Thymus (tissue), 11 donors: Measurements from ENCODE around the gene GNG2. TPM values are rescaled to one million over a fixed set of nuclear protein-coding genes. Genes with fewer than 3 reads are reported as not detected.

Experiments used
- DNase-seq, 9 donors: peaks; one replicate each; pipeline ENCODE4 v3.0.0-alpha.2; 2013; ENCODE audit warnings: low spot score in 9 of 9, low read depth in 6 of 9, missing footprints in 1 of 9
- H3K27ac ChIP-seq, 2 donors: one replicate each; pipeline ENCODE4 v1.5.1; 2013; ENCODE audit warnings: control low read depth in 1 of 2, low read depth in 1 of 2, low read length in 1 of 2, mild to moderate bottlenecking in 1 of 2, moderate library complexity in 1 of 2
- H3K27me3 ChIP-seq, 2 donors: one replicate each; pipeline ENCODE4 v1.5.1; 2013; ENCODE audit warnings: low read length in 1 of 2; ENCODE audit not compliant: control insufficient read depth in 2 of 2, insufficient read depth in 1 of 2
- H3K36me3 ChIP-seq, 2 donors: one replicate each; pipeline ENCODE4 v1.5.1; 2013; ENCODE audit warnings: low read length in 1 of 2, mild to moderate bottlenecking in 1 of 2, moderate library complexity in 1 of 2; ENCODE audit not compliant: control insufficient read depth in 2 of 2, insufficient read depth in 2 of 2
- H3K4me1 ChIP-seq, 2 donors: one replicate each; pipeline ENCODE4 v1.5.1; 2013; ENCODE audit warnings: low read length in 2 of 2; ENCODE audit not compliant: control insufficient read depth in 2 of 2, insufficient read depth in 2 of 2
- H3K4me3 ChIP-seq, 2 donors: one replicate each; pipeline ENCODE4 v1.5.1; 2013; ENCODE audit warnings: low read length in 2 of 2, control low read depth in 1 of 2, mild to moderate bottlenecking in 1 of 2
- H3K9me3 ChIP-seq, 2 donors: one replicate each; pipeline ENCODE4 v1.5.1; 2013; ENCODE audit warnings: low read length in 1 of 2, mild to moderate bottlenecking in 1 of 2; ENCODE audit not compliant: control insufficient read depth in 2 of 2, insufficient read depth in 1 of 2
- WGBS: extraction: QIAGEN DNeasy Blood & Tissue Kit; methylation state at CpG from one replicate; pipeline ENCODE4 v1.1.7; 2013; 5-methylcytosine and 5-hydroxymethylcytosine counted together
- polyA plus RNA-seq: library from polyadenylated mRNA; stranded (reverse); fragments of 200-250 nt; gene quantifications from one replicate; pipeline ENCODE4 v1.2.3, GENCODE V29; 2013
- total RNA-seq: library from RNA; stranded (reverse); fragments of 120-200 nt; gene quantifications from one replicate; pipeline ENCODE4 v1.2.4, GENCODE V29; 2013
- donor health status: healthy.

The GNG2 gene
- total and polyA plus RNA-seq, 2 donors: 43.6 to 49.4 TPM

DNA sequence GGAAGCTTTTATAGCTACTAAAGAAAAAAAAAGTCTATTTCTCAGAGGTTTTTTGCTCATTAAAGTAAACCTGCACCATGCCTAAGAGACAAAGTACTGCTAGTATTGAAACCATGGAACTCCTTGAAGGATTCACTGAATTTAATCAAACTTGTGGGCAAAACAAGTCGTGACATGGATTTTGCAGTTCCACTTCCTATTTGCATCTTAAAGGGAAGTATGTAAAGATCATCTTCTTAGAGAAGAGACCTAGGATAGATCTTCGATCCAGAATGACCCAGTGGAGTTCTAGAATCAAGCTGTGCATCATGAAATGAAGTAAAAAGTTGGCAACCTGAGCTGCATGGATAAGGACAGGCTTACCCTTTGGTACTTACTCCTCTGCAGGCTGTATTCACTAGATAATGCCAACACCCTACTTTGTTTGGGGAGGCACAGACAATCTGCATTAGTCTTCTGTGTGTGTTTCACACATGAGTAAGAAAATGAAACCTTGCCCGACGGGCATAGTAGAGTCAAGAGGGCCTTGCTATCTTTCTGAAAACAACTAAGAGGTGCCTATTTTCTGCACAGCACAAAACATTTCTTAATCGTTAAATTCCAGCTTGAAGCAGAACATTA lies 1.9 kb downstream of the GNG2 start:
- peaks cover 7 to 22% of the 10 kb centered on the region in 2 donors for H3K4me1 ChIP-seq
- H3K36me3 ChIP-seq: no peaks in the 10 kb centered on the region
- H3K27me3 ChIP-seq: no peaks in the 10 kb centered on the region
- 40% methylated on average over 5 of the region's 5 CpGs for WGBS
- peak overlapping the region; percentile 47 to 60 for H3K4me3 ChIP-seq
- no peaks in the 10 kb centered on the region for H3K9me3 ChIP-seq
- peak overlapping the region; percentile 15 to 54 for H3K27ac ChIP-seq
- DNase-seq: peak in 2 of 9 donors; percentile 23 to 54

DNA sequence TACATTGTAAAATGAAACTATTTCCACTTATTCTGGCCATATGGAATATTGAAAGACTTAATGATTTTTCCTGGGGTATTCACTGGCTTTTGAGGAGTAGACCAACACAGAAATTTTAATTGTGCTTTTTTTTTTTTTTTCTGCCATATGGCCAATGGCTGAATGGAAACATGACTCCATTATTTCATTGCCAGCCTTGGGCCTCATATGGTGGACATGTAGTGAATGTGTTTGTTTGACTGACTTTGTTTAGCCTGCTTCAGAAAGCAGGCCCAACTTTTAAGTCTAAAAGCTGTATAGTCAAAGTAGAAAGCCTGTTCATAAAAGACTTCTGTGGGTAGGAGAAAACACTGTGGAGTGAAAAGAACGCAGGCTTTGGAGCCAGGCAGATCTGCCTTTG lies 2.4 kb downstream of the GNG2 start:
- H3K4me1 ChIP-seq: peaks cover 7 to 24% of the 10 kb centered on the region in 2 donors
- peak in 1 of 9 donors; percentile 18 for DNase-seq
- H3K9me3 ChIP-seq: no peaks in the 10 kb centered on the region
- no peaks in the 10 kb centered on the region for H3K36me3 ChIP-seq
- WGBS: 50% methylated on average over 1 of the region's 1 CpG
- H3K4me3 ChIP-seq: peak overlapping the region; percentile 47 to 60
- H3K27me3 ChIP-seq: no peaks in the 10 kb centered on the region
- H3K27ac ChIP-seq: peak overlapping the region in 1 of 2 donors; percentile 21

DNA sequence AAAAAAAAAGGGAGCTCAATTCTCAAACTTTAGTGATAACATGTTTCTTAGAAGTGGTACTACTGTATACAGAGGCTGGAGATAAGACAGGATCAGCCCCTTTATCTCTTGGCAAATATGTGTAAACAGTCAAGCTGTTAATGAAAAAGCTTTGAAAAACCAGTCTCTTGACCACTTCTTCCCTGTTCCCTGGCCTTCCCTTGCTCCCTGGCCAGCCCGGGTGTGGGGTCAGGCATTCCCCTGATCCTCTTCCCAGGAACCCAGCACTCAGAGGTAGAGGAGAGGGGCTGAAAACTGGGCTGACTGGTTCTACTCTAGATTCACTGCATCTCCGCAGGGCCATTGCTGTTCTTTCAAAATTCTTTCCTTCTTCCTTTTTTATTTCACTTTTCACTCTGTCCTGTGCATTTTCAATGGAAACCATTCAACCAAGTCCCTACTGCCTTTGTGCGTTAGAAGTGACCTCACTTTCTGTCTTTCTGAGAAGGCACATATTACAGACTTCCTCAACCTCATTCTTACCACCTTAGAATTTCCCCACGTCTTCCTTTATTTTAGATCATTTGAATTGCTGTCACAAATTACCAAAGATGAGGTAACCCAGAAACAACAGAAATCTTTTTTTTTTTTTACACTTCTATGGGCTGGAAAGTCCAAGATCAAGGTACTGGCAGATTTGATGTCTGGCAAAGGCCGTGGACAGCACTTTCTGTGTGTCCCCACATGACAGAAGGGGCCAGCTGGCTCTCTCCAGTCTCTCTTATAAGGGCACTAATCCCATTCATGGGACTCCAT lies 5.7 kb downstream of the GNG2 start:
- Histone ChIP-seq H3K9me3 (no peaks in the 10 kb centered on the region), H3K27ac (no peak overlapping the region), H3K4me1 (peaks cover 3 to 20% of the 10 kb centered on the region in 2 donors), H3K27me3 (no peaks in the 10 kb centered on the region), H3K36me3 (no peaks in the 10 kb centered on the region), H3K4me3 (no peak overlapping the region)
- no peak for DNase-seq
- 72% methylated on average over 5 of the region's 5 CpGs for WGBS

DNA sequence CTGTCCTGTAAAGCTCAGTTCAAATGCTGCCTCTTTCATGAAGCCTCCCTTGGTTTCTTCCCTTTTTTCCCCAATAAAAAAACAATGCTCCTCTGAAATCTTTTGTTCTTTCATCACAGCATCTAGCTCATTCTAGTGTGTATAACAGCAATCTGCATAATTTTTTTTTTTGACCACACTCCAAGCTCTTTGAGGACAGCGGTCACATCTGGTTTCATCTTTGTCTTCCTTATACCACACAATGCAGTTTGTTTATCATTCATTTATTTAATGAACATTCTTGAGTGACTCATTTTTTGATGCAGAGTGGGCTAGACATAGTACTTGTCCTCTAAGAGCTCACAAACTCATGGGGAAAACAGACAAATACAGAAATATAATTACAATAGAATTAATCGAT lies 7.3 kb downstream of the GNG2 start:
- H3K9me3 ChIP-seq: no peaks in the 10 kb centered on the region
- H3K4me1 ChIP-seq: peaks cover 0 to 20% of the 10 kb centered on the region in 2 donors
- H3K36me3 ChIP-seq: no peaks in the 10 kb centered on the region
- no peaks in the 10 kb centered on the region for H3K27me3 ChIP-seq
- H3K4me3 ChIP-seq: no peak overlapping the region
- DNase-seq: no peak
- H3K27ac ChIP-seq: no peak overlapping the region
- 86% methylated on average over 2 of the region's 2 CpGs for WGBS

DNA sequence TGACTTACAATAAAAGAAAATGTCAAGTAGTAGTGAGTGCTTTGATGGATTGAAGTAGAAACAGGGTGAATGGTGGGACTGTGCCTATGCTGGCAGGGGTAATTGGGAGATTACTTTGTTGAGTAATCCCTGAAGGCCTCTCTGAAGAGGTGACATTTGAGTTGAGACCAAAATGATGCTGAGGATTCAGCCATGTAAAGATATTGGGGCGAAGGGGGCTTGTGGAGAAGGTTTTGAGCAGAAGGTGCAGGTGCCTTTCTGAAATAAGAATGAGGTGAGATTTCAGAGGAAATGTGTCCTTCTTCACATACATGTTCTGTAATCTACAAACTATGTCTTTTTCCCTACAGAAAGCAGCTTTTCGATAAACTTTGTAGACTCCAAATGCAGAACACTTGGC lies 8.0 kb downstream of the GNG2 start:
- DNase-seq: no peak
- Histone ChIP-seq H3K27me3 (no peaks in the 10 kb centered on the region), H3K27ac (no peak overlapping the region), H3K4me3 (no peak overlapping the region), H3K36me3 (no peaks in the 10 kb centered on the region), H3K9me3 (no peaks in the 10 kb centered on the region), H3K4me1 (peaks cover 3 to 17% of the 10 kb centered on the region in 2 donors)
- WGBS: 95% methylated on average over 2 of the region's 2 CpGs

DNA sequence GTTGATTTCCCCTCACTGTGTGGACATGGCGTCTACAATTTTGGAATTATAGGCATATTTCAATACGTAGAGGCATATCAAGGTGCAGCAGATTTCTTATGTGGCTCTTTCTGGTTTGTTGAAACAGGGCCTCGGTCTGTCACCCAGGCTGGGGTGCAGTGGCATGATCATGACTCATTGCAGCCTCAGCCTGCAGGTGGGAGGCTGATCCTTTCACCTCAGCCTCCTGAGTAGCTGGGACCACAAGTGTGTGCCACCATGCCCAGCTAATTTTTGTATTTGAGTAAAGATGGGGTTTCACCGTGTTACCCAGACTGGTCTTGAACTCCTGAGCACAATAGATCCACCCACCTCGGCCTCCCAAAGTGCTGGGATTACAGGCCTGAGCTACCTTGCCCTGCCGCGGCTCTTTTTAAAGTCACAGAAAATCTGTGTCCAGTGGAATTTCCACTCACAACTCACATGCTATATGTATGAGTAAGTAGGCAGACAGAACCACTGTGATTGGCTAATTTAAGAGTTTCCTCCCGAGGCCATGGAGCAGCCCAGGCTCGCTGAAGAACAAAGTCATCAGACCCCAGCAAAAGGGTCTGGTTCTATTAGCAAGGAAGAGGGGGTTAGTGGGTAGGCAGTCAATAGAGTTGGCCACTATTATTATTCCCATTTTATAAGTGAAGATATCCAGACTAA lies 9.1 kb downstream of the GNG2 start:
- 91% methylated on average over 9 of the region's 9 CpGs for WGBS
- no peak overlapping the region for H3K27ac ChIP-seq
- H3K36me3 ChIP-seq: no peaks in the 10 kb centered on the region

DNA sequence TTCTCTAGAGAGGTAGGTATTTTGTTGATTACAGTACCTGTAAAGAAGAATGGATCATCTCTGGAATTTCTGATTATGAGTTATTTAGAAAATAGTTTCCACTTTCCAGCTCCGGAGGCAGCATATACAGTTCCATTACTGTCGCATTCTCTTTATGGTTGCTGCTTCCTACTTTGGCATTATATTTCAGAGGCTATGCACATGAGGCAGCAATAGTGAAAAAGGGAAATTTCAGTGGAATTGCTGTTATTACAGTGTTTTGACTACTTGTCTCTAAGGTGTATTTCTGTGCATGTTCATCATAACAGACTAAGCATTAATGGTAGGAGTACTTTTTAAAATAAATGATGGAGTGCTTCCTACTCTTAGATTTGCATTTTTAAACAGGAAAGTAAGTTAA lies 10.2 kb downstream of the GNG2 start:
- Histone ChIP-seq H3K4me3 (no peak overlapping the region), H3K9me3 (no peaks in the 10 kb centered on the region), H3K27me3 (no peaks in the 10 kb centered on the region), H3K27ac (no peak overlapping the region), H3K36me3 (no peaks in the 10 kb centered on the region), H3K4me1 (peaks cover 3 to 14% of the 10 kb centered on the region in 2 donors)
- no peak for DNase-seq
- 97% methylated on average over 2 of the region's 2 CpGs for WGBS

More for the DNA sequence above, 9.1 kb downstream of the GNG2 start:
- Histone ChIP-seq H3K4me3 (no peak overlapping the region), H3K27me3 (no peaks in the 10 kb centered on the region), H3K9me3 (no peaks in the 10 kb centered on the region), H3K4me1 (peaks cover 3 to 17% of the 10 kb centered on the region in 2 donors)
- no peak for DNase-seq

DNA sequence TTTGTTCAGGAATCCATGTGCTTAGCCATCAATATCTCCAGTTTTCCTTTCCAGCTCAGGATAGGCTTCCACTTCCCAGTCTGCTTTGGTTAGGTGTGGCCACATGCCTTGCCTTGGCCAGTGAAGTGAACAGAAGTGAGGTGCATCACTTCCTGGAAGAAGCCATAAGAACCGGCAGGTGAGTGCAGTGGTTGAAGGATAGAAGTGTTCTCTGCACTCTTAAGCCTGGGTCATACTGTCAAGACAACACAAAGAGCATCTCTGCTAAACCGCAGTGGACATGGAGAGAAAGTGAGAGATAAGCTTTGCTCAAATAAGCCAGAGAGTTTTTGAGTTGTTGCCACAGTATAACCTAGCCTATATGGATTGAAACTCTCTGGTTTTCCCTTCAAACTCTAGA lies 11.4 kb downstream of the GNG2 start:
- Histone ChIP-seq H3K9me3 (no peaks in the 10 kb centered on the region), H3K27me3 (no peaks in the 10 kb centered on the region), H3K36me3 (no peaks in the 10 kb centered on the region), H3K27ac (no peak overlapping the region), H3K4me1 (peaks cover 3 to 10% of the 10 kb centered on the region in 2 donors), H3K4me3 (no peak overlapping the region)
- 62% methylated on average over 2 of the region's 2 CpGs for WGBS
- DNase-seq: no peak

DNA sequence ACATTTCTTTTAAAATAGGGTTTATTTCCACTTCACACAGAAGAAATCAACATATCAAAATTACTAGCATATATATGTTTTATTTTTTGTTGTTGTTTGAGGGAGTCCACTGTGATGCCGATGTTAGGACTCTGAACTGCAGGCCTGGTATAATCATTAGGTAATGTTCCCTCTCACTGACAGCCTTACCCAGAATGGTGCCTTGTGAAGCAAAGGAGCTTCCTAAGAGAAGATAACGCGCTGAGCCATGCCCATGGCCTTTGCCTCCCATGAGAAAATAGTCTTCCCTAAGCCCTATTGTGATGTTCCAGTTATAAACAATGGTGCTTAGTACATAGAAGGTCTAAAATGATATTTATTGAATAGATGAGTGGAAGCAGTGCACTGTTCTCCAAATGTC lies 12.0 kb downstream of the GNG2 start:
- Histone ChIP-seq H3K9me3 (no peaks in the 10 kb centered on the region), H3K36me3 (no peaks in the 10 kb centered on the region), H3K27me3 (no peaks in the 10 kb centered on the region), H3K27ac (no peak overlapping the region), H3K4me3 (no peak overlapping the region), H3K4me1 (peaks cover 3 to 7% of the 10 kb centered on the region in 2 donors)
- no peak for DNase-seq
- 97% methylated on average over 3 of the region's 3 CpGs for WGBS
